Endometrial microvascular endothelial cells (primary cell): ENCODE measurements around the gene KCNAB1. TPM values are rescaled to one million over a fixed set of nuclear protein-coding genes. Genes with fewer than 3 reads are reported as not detected.

ENCODE experiments used
- in situ Hi-C: cut with HindIII; loops from 2 replicates; pipeline ENCODE4 v1.10.0; 2017; ENCODE audit warnings: low sequenced_read_pairs, low pct_unique_long_range_greater_than_20kb; ENCODE audit errors: inconsistent ontology term
- total RNA-seq: library from RNA; depleted of rRNA; stranded (reverse); fragments of >200 nt; gene quantifications from one replicate; pipeline ENCODE4 v1.2.3, GENCODE V29; 2015; ENCODE audit errors: inconsistent ontology term

KCNAB1 gene
- total RNA-seq, 1 donor from 2014 or later: 14.3 TPM

- in situ Hi-C loops: no loop called here
Measured at GRCh38 chr3:156483426-156483825, 363.0 kb downstream of the KCNAB1 start.

- in situ Hi-C loops: no loop called here
Measured at GRCh38 chr3:156483961-156484787, 363.8 kb downstream of the KCNAB1 start.

GRCh38 chr3:156488767-156489166 lies 368.4 kb downstream of the KCNAB1 start:
- in situ Hi-C loops: no loop called here

GRCh38 chr3:156489462-156489911 lies 369.1 kb downstream of the KCNAB1 start:
- in situ Hi-C loops: no loop called here

GRCh38 chr3:156491192-156491591 lies 370.8 kb downstream of the KCNAB1 start:
- in situ Hi-C loops: no loop called here

- in situ Hi-C loops: no loop called here
Measured at GRCh38 chr3:156492801-156493261, 372.5 kb downstream of the KCNAB1 start.

- in situ Hi-C loops: no loop called here
Measured at GRCh38 chr3:156493887-156494286, 373.5 kb downstream of the KCNAB1 start.

- in situ Hi-C loops: no loop called here
Measured at GRCh38 chr3:156495816-156496215, 375.4 kb downstream of the KCNAB1 start.

GRCh38 chr3:156497326-156497725 lies 376.9 kb downstream of the KCNAB1 start:
- in situ Hi-C loops: no loop called here

GRCh38 chr3:156498307-156498706 lies 377.9 kb downstream of the KCNAB1 start:
- in situ Hi-C loops: no loop called here

GRCh38 chr3:156507285-156507684 lies 386.9 kb downstream of the KCNAB1 start:
- in situ Hi-C loops: loop anchor here (25.0 kb wide), 1 partner anchor 345 kb away; no protein-coding TSS in a partner anchor

GRCh38 chr3:156509189-156510174 lies 389.1 kb downstream of the KCNAB1 start:
- in situ Hi-C loops: loop anchor here (25.0 kb wide), 1 partner anchor 347 kb away; no protein-coding TSS in a partner anchor

GRCh38 chr3:156511987-156512677 lies 391.8 kb downstream of the KCNAB1 start:
- in situ Hi-C loops: loop anchor here (25.0 kb wide), 1 partner anchor 350 kb away; no protein-coding TSS in a partner anchor

- in situ Hi-C loops: loop anchor here (25.0 kb wide), 1 partner anchor 351 kb away; no protein-coding TSS in a partner anchor
Measured at GRCh38 chr3:156513619-156514018, 393.2 kb downstream of the KCNAB1 start.

- in situ Hi-C loops: loop anchor here (25.0 kb wide), 1 partner anchor 354 kb away; no protein-coding TSS in a partner anchor
Measured at GRCh38 chr3:156516284-156516683, 395.9 kb downstream of the KCNAB1 start.

- in situ Hi-C loops: loop anchor here (25.0 kb wide), 1 partner anchor 355 kb away; no protein-coding TSS in a partner anchor
Measured at GRCh38 chr3:156516961-156517360, 396.6 kb downstream of the KCNAB1 start.

- in situ Hi-C loops: loop anchor here (25.0 kb wide), 1 partner anchor 356 kb away; no protein-coding TSS in a partner anchor
Measured at GRCh38 chr3:156518726-156519125, 398.3 kb downstream of the KCNAB1 start.

GRCh38 chr3:156519758-156520162 lies 399.4 kb downstream of the KCNAB1 start:
- in situ Hi-C loops: loop anchor here (25.0 kb wide), 1 partner anchor 357 kb away; no protein-coding TSS in a partner anchor
